ENCODE measurements around the gene SRGAP1. TPM values are rescaled to one million over a fixed set of nuclear protein-coding genes. Genes with fewer than 3 reads are reported as not detected.
A peak's percentile ranks its signal among the peaks of the same experiment; 100 is the strongest.

The SRGAP1 gene
- total and polyA plus RNA-seq, 8 donors = 2.5 to 13.3 (median 7.5) TPM

- FAIRE-seq (no peak), DNase-seq (no peak), ATAC-seq (no peak)
- 91 to 93% methylated on average over 2 of the region's 2 CpGs for WGBS, 2 donors
- H3K27me3 ChIP-seq = no peaks in the 10 kb centered on the region
- no peak overlapping the region for H3K27ac ChIP-seq
- peaks cover 0 to 3% (median 0%) of the 10 kb centered on the region in 3 donors for H3K4me1 ChIP-seq
- H3K4me3 ChIP-seq = no peak overlapping the region
- no peaks in the 10 kb centered on the region for H3K9me3 ChIP-seq
- no peaks in the 10 kb centered on the region for H3K36me3 ChIP-seq
- intact Hi-C loops (cut with DNase I) = loop anchor here in 1 of 3 donors (10.0 kb wide), 1 partner anchor 352 kb away; no protein-coding TSS in a partner anchor
- no peak for TF ChIP-seq CTCF (IDR thresholded peaks at IDR 0.05)
Observed at GRCh38 chr12:64186789-64187188, 342.3 kb downstream of the SRGAP1 start.

- no peak for FAIRE-seq
- TF ChIP-seq CTCF (IDR thresholded peaks at IDR 0.05) = no peak
- Histone ChIP-seq H3K9me3 (no peaks in the 10 kb centered on the region), H3K36me3 (no peaks in the 10 kb centered on the region), H3K4me1 (no peaks in the 10 kb centered on the region), H3K27ac (no peak overlapping the region), H3K27me3 (no peaks in the 10 kb centered on the region), H3K4me3 (no peak overlapping the region)
- 76% methylated on average over 3 of the region's 3 CpGs for WGBS, 2 donors
- no peak for DNase-seq
- peak in 1 of 4 donors; percentile 37 for ATAC-seq
- intact Hi-C loops (cut with DNase I) = loop anchor here in 1 of 3 donors (10.0 kb wide), 1 partner anchor 353 kb away; no protein-coding TSS in a partner anchor
Observed at GRCh38 chr12:64187370-64187769, 342.9 kb downstream of the SRGAP1 start.

GRCh38 chr12:64187794-64188193 lies 343.3 kb downstream of the SRGAP1 start:
- no peaks in the 10 kb centered on the region for H3K9me3 ChIP-seq
- ATAC-seq = no peak
- 89 to 91% methylated on average over 2 of the region's 2 CpGs for WGBS, 2 donors
- DNase-seq = no peak
- no peaks in the 10 kb centered on the region for H3K27me3 ChIP-seq
- no peak for TF ChIP-seq CTCF (IDR thresholded peaks at IDR 0.05)
- H3K27ac ChIP-seq = no peak overlapping the region
- H3K36me3 ChIP-seq = no peaks in the 10 kb centered on the region
- H3K4me3 ChIP-seq = no peak overlapping the region
- intact Hi-C loops (cut with DNase I) = loop anchor here in 1 of 3 donors (10.0 kb wide), 1 partner anchor 353 kb away; no protein-coding TSS in a partner anchor
- no peaks in the 10 kb centered on the region for H3K4me1 ChIP-seq
- no peak for FAIRE-seq

DNA sequence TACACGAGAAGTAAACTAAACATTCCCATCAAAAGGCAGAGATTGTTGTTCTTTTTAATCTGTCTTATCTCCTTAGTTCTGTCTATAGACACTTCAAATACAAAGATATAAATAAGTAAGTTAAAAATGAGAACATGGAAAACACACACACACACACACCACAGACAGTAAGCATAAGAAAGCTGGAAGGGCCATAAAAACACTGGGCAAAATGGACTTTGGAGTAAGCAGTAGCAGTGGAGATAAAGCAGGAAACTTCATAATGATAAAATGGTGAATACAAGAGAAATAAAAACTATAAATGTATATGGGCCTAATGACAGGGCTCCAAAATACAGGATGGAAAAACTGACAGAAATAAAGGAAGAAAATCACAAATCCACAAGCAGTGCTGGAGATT lies 345.0 kb downstream of the SRGAP1 start:
- no peak for DNase-seq
- no peak for TF ChIP-seq CTCF (IDR thresholded peaks at IDR 0.05)
- no peaks in the 10 kb centered on the region for H3K4me1 ChIP-seq
- ATAC-seq = no peak
- peaks cover 0 to 6% (median 5%) of the 10 kb centered on the region in 3 donors for H3K36me3 ChIP-seq
- no peaks in the 10 kb centered on the region for H3K27me3 ChIP-seq
- 36 to 55% methylated on average over 1 of the region's 1 CpG for WGBS, 2 donors
- intact Hi-C loops (cut with DNase I) = loop anchor here in 1 of 3 donors (10.0 kb wide), 1 partner anchor 355 kb away; no protein-coding TSS in a partner anchor
- H3K9me3 ChIP-seq = no peaks in the 10 kb centered on the region
- no peak for FAIRE-seq
- H3K4me3 ChIP-seq = no peak overlapping the region
- H3K27ac ChIP-seq = no peak overlapping the region

GRCh38 chr12:64190140-64190539 lies 345.6 kb downstream of the SRGAP1 start:
- intact Hi-C loops (cut with DNase I) = no loop called here
- ATAC-seq = no peak
- DNase-seq = no peak
- Histone ChIP-seq H3K27ac (no peak overlapping the region), H3K27me3 (no peaks in the 10 kb centered on the region), H3K4me1 (no peaks in the 10 kb centered on the region), H3K36me3 (peaks cover 0 to 6% (median 5%) of the 10 kb centered on the region in 3 donors), H3K4me3 (no peak overlapping the region), H3K9me3 (no peaks in the 10 kb centered on the region)
- no peak for TF ChIP-seq CTCF (IDR thresholded peaks at IDR 0.05)
- no peak for FAIRE-seq
